Activated CD8-positive, alpha-beta T cell treated with anti-CD3 and anti-CD28 coated beads for 36 hours (primary cell): Measurements from ENCODE around the gene RPS27L. TPM values are rescaled to one million over a fixed set of nuclear protein-coding genes. Genes with fewer than 3 reads are reported as not detected.
A peak's percentile ranks its signal among the peaks of the same experiment; 100 is the strongest.
"Not testable (repeated sequence)": the region's sequence is repeated elsewhere in the genome, so short reads cannot be mapped to it uniquely, and the experiment has no call there.

ENCODE experiments used
- ATAC-seq: fragments of 200-7000 bp; cut with Tn5 transposase; one replicate; pipeline ENCODE4 v1.10.0; 2021; ENCODE audit warnings: mild to moderate bottlenecking, moderate library complexity
- CTCF ChIA-PET: fragments of 350-600 bp; sonication (Branson Sonifier 250); formaldehyde crosslinking; loops from one replicate; lab custom pipeline; 2021; ENCODE audit warnings: antibody characterized with exemption; lab: Charles Lee
- POLR2A ChIA-PET: fragments of 350-600 bp; sonication (Branson Sonifier 250); formaldehyde crosslinking; loops from one replicate; lab custom pipeline; 2021; ENCODE audit warnings: antibody characterized with exemption; lab: Charles Lee
- DNase-seq: peaks from one replicate; pipeline ENCODE4 v3.0.0-alpha.2; 2020
- H3K27ac Mint-ChIP-seq: one replicate; pipeline ENCODE4 v1.8.0; 2021; ENCODE audit warnings: mild to moderate bottlenecking, mixed read lengths
- H3K27me3 Mint-ChIP-seq: one replicate; pipeline ENCODE4 v1.8.0; 2021; ENCODE audit warnings: mixed read lengths
- H3K36me3 Mint-ChIP-seq: one replicate; pipeline ENCODE4 v1.8.0; 2021; ENCODE audit warnings: low read depth, mixed read lengths
- H3K4me1 Mint-ChIP-seq: one replicate; pipeline ENCODE4 v1.8.0; 2021; ENCODE audit warnings: low read depth, mixed read lengths
- H3K4me3 Mint-ChIP-seq: one replicate; pipeline ENCODE4 v1.8.0; 2021; ENCODE audit warnings: mild to moderate bottlenecking, moderate library complexity, mixed read lengths
- H3K9me3 Mint-ChIP-seq: one replicate; pipeline ENCODE4 v1.8.0; 2021; ENCODE audit warnings: mixed read lengths
- intact Hi-C: fragments of 100-400 bp; cut with micrococcal nuclease; formaldehyde crosslinking; loops from one replicate; pipeline ENCODE4 v1.10.0; 2022
- total RNA-seq, 2 experiments: library from RNA; stranded (reverse); gene quantifications; one replicate each; pipeline ENCODE4 v1.2.3, GENCODE V29; 2021
- TF ChIP-seq, protein P1 (sequence below): fragments of 200-600 bp; IDR thresholded peaks from one replicate; pipeline ENCODE4 v1.8.0; 2022; ENCODE audit warnings: antibody characterized with exemption, mild to moderate bottlenecking

RPS27L gene
- total RNA-seq, 2 experiments from 2014 or later, result 150 to 158 TPM

DNA sequence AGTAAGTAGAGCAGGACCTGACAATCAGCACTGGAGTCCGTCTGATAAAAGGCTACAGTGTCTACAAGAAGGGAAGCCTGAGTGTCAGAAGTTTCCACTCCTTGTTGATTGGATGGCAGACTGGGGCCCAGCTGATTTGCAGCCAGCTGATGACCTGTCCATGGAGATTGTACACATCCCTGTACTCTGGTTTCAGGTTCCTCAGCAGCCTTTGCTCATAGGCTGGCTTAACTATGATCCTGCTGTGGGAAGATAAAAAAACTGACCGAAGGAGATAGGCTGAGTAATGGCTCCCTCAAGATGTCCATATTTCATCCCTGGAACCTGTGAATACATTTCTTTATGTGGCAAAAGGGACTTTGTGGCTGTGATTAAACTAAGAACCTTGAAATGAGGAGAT is 47.4 kb downstream of the RPS27L start:
- ChIA-PET CTCF (interaction anchor here (0.8 to 1.2 kb wide), 3 partner anchors 16 to 63 kb away, joined by 3 to 4 read pairs (median 4); no protein-coding TSS in a partner anchor), POLR2A (no interaction called here)
- Mint-ChIP-seq H3K36me3 (no peaks in the 10 kb centered on the region), H3K4me1 (no peaks in the 10 kb centered on the region), H3K4me3 (no peak overlapping the region), H3K9me3 (no peaks in the 10 kb centered on the region), H3K27me3 (peaks cover 8% of the 10 kb centered on the region), H3K27ac (no peak overlapping the region)
- DNase-seq, result no peak
- intact Hi-C loops, result no loop called here
- ATAC-seq, result no peak
- TF ChIP-seq, protein P1, sequence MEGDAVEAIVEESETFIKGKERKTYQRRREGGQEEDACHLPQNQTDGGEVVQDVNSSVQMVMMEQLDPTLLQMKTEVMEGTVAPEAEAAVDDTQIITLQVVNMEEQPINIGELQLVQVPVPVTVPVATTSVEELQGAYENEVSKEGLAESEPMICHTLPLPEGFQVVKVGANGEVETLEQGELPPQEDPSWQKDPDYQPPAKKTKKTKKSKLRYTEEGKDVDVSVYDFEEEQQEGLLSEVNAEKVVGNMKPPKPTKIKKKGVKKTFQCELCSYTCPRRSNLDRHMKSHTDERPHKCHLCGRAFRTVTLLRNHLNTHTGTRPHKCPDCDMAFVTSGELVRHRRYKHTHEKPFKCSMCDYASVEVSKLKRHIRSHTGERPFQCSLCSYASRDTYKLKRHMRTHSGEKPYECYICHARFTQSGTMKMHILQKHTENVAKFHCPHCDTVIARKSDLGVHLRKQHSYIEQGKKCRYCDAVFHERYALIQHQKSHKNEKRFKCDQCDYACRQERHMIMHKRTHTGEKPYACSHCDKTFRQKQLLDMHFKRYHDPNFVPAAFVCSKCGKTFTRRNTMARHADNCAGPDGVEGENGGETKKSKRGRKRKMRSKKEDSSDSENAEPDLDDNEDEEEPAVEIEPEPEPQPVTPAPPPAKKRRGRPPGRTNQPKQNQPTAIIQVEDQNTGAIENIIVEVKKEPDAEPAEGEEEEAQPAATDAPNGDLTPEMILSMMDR, result no peak

DNA sequence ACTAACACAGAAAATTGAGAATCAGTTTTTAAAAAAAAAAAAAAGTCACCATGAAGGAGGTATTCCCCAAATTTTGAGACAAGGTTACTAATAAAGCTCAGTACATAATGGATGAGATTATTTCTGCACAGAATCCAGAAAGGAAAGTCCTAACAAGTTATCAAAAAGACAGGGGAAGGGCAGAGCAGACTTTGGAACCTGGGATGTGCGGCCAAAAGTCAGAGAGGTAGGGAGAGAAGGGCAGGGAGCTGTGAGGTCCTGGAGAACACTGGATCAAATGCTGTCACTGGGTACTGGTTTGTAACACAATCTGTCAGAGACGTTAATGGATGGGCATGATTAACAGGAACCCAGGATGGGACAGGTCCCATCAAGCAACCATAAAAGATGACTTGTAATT is 47.8 kb downstream of the RPS27L start:
- Mint-ChIP-seq H3K27ac (no peak overlapping the region), H3K4me3 (no peak overlapping the region), H3K4me1 (no peaks in the 10 kb centered on the region), H3K27me3 (peaks cover 11% of the 10 kb centered on the region), H3K36me3 (no peaks in the 10 kb centered on the region), H3K9me3 (no peaks in the 10 kb centered on the region)
- no peak for ATAC-seq
- CTCF ChIA-PET, result interaction anchor here (0.8 to 1.2 kb wide), 3 partner anchors 16 to 62 kb away, joined by 3 to 4 read pairs (median 4); no protein-coding TSS in a partner anchor
- intact Hi-C loops, result no loop called here
- DNase-seq, result no peak
- TF ChIP-seq, protein P1, result no peak
- POLR2A ChIA-PET, result no interaction called here

DNA sequence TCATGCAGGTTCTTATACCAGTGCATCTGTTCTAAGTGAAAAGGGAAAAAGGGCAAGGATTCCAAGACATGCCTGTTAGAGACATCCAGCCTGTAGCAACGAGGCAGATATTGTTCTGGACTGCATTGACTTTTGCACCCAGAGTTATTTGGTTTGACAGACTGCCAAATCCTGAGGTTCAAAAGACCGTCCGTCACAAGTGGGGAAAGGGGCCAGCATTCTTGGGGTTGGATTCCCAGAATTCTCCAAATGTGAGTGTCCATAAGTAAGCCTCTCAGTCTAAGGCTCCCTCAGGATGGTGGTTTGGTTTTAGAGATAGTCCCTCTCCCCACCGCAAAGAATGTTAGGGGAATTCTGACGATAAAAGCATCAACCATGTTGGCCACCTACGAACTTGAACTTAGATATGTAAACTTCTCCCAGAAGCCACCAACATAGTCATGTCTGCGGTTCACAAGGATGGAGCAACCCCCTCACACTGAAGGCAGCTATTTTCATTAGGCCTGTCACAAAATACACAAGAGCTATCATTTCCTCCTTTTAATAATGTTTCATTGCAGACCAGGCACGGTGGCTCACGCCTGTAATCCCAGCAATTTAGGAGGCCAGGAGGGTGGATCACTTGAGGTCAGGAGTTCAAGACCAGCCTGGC is 49.3 kb downstream of the RPS27L start:
- Mint-ChIP-seq H3K27ac (no peak overlapping the region), H3K36me3 (no peaks in the 10 kb centered on the region), H3K27me3 (peaks cover 15% of the 10 kb centered on the region), H3K9me3 (no peaks in the 10 kb centered on the region), H3K4me3 (no peak overlapping the region), H3K4me1 (no peaks in the 10 kb centered on the region)
- DNase-seq (no peak), ATAC-seq (no peak)
- TF ChIP-seq, protein P1, result no peak
- POLR2A ChIA-PET, result no interaction called here
- intact Hi-C loops, result no loop called here
- CTCF ChIA-PET, result no interaction called here

DNA sequence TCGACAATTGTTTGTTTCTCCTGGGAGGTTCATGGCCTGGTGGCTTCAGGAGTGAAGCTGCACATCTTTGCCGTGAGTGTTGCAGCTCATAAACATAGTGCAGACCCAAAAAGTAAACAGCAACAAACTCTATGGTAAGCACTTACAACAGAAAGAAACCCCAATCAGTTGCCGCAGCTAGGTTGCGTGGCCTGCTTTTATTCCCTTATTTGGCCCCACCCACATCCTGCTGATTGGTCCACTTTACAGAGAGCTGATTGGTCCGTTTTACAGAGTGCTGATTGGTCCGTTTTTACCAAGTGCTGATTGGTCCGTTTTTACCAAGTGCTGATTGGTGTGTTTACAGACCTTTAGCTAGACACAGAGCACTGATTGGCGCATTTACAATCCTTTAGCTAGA is 51.9 kb downstream of the RPS27L start:
- H3K9me3 Mint-ChIP-seq, H3K4me1 Mint-ChIP-seq, intact Hi-C loops, H3K4me3 Mint-ChIP-seq, ATAC-seq, POLR2A ChIA-PET, H3K36me3 Mint-ChIP-seq, H3K27ac Mint-ChIP-seq: not testable (repeated sequence)
- H3K27me3 Mint-ChIP-seq, result peaks cover 15% of the 10 kb centered on the region
- DNase-seq, result peak; percentile 23
- CTCF ChIA-PET, result interaction anchor here (0.6 to 1.4 kb wide), 3 partner anchors 11 to 126 kb away, joined by 3 to 6 read pairs (median 3); no protein-coding TSS in a partner anchor

DNA sequence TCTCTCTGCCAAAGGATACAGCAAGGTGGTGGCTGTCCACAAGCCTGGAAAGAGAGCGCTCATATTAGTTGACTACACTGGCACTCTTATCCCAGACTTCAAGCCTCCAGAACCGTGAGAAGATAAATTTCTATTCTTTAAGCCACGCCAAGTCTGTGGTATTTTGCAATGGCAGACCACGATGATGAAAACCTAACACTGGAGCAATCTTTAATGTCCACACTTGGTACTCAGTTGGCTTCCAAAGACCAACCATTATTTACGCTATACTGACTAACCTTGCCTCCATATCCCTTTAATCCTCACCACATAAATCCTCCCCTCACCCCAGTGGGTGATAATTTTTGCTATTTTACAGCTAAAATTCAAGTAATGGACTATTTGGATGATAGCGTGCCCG is 52.5 kb downstream of the RPS27L start:
- TF ChIP-seq, protein P1, result no peak
- Mint-ChIP-seq H3K4me1 (no peaks in the 10 kb centered on the region), H3K4me3 (no peak overlapping the region), H3K9me3 (no peaks in the 10 kb centered on the region), H3K27ac (no peak overlapping the region), H3K36me3 (no peaks in the 10 kb centered on the region), H3K27me3 (peaks cover 15% of the 10 kb centered on the region)
- ChIA-PET POLR2A (no interaction called here), CTCF (interaction anchor here (0.6 to 1.4 kb wide), 2 partner anchors 10 to 57 kb away, joined by 3 to 6 read pairs; no protein-coding TSS in a partner anchor)
- ATAC-seq, result no peak
- DNase-seq, result no peak
- intact Hi-C loops, result no loop called here
